ENCODE measurements around the gene SLC4A3.
A peak's percentile ranks its signal among the peaks of the same experiment; 100 is the strongest.

The SLC4A3 gene

GRCh38 chr2:219627103-219628100 lies at the start of gene SLC4A3:
Gene SLC4A3, plus strand, starts transcription at chr2:219627630. Its CDS starts 363 bp downstream, at chr2:219627993.
- Histone ChIP-seq H3K9ac (ENCODE audit: low read length) (no peak within 1 kb of the TSS; the same call in 1 of the 2 replicates), H3K9me3 (ENCODE audit: low read length) (no peaks in the 10 kb centered on the region), H3K36me3 (ENCODE audit: insufficient read depth, low read length) (no peaks in the 10 kb centered on the region), H3K4me3 (ENCODE audit: low read depth, low read length, poor library complexity, severe bottlenecking) (peak within 1 kb of the TSS; percentile 51), H3K79me2 (ENCODE audit: insufficient read depth, low read length) (no peaks in the 10 kb centered on the region), H3K4me1 (ENCODE audit: insufficient read depth, low read length, severe bottlenecking) (peaks cover 5% of the 10 kb centered on the region), H3F3A (ENCODE audit: insufficient read depth, low read length) (no peaks in the 10 kb centered on the region), H4K20me1 (ENCODE audit: insufficient read depth, low read length) (no peaks in the 10 kb centered on the region), H3K4me2 (ENCODE audit: low read length) (peak within 1 kb of the TSS; percentile 52), H3K9me2 (ENCODE audit: low read depth, low read length) (no peaks in the 10 kb centered on the region), H3K27ac (ENCODE audit: low read depth, low read length, poor library complexity, severe bottlenecking) (no peak within 1 kb of the TSS), H3K27me3 (ENCODE audit: insufficient read depth, low read length) (peaks cover 6% of the 10 kb centered on the region; the same call in 1 of the 2 replicates), H2AFZ (ENCODE audit: low read length) (no peak within 1 kb of the TSS)
- TF ChIP-seq CTCF (IDR thresholded peaks at IDR 0.05; ENCODE audit: low read length) (no peak), EZH2 (IDR thresholded peaks at IDR 0.05; ENCODE audit: borderline replicate concordance, low read length) (no peak)

GRCh38 chr2:219578811-219579613 lies 48.4 kb upstream of the SLC4A3 start:
- Histone ChIP-seq H3K79me2 (ENCODE audit: insufficient read depth, low read length) (no peaks in the 10 kb centered on the region), H3K27me3 (ENCODE audit: insufficient read depth, low read length) (no peaks in the 10 kb centered on the region), H3K4me1 (ENCODE audit: insufficient read depth, low read length, severe bottlenecking) (no peaks in the 10 kb centered on the region), H4K20me1 (ENCODE audit: insufficient read depth, low read length) (no peaks in the 10 kb centered on the region), H3K4me3 (ENCODE audit: low read depth, low read length, poor library complexity, severe bottlenecking) (no peak overlapping the region), H3K27ac (ENCODE audit: low read depth, low read length, poor library complexity, severe bottlenecking) (no peak overlapping the region), H3K4me2 (ENCODE audit: low read length) (no peak overlapping the region), H2AFZ (ENCODE audit: low read length) (no peak overlapping the region), H3K9ac (ENCODE audit: low read length) (no peak overlapping the region), H3K9me2 (ENCODE audit: low read depth, low read length) (no peaks in the 10 kb centered on the region), H3K9me3 (ENCODE audit: low read length) (no peaks in the 10 kb centered on the region), H3K36me3 (ENCODE audit: insufficient read depth, low read length) (no peaks in the 10 kb centered on the region), H3F3A (ENCODE audit: insufficient read depth, low read length) (no peaks in the 10 kb centered on the region)
- TF ChIP-seq EZH2 (IDR thresholded peaks at IDR 0.05; ENCODE audit: borderline replicate concordance, low read length) (no peak), CTCF (IDR thresholded peaks at IDR 0.05; ENCODE audit: low read length) (no peak)

- Histone ChIP-seq H4K20me1 (ENCODE audit: insufficient read depth, low read length) (no peaks in the 10 kb centered on the region), H3K4me1 (ENCODE audit: insufficient read depth, low read length, severe bottlenecking) (no peaks in the 10 kb centered on the region)
- no peak for TF ChIP-seq CTCF (IDR thresholded peaks at IDR 0.05; ENCODE audit: low read length)
- no peak for TF ChIP-seq EZH2 (IDR thresholded peaks at IDR 0.05; ENCODE audit: borderline replicate concordance, low read length)
Observed at GRCh38 chr2:219581346-219581745, 46.1 kb upstream of the SLC4A3 start.

More at GRCh38 chr2:219581346-219581745, 46.1 kb upstream of the SLC4A3 start:
- no peaks in the 10 kb centered on the region for H3K27me3 ChIP-seq (ENCODE audit: insufficient read depth, low read length)
- H3K36me3 ChIP-seq (ENCODE audit: insufficient read depth, low read length): no peaks in the 10 kb centered on the region
- H3K9ac ChIP-seq (ENCODE audit: low read length): no peak overlapping the region
- no peaks in the 10 kb centered on the region for H3K9me3 ChIP-seq (ENCODE audit: low read length)
- no peaks in the 10 kb centered on the region for H3K79me2 ChIP-seq (ENCODE audit: insufficient read depth, low read length)
- H3K4me2 ChIP-seq (ENCODE audit: low read length): no peak overlapping the region
- no peak overlapping the region for H2AFZ ChIP-seq (ENCODE audit: low read length)
- no peak overlapping the region for H3K4me3 ChIP-seq (ENCODE audit: low read depth, low read length, poor library complexity, severe bottlenecking)
- no peak overlapping the region for H3K27ac ChIP-seq (ENCODE audit: low read depth, low read length, poor library complexity, severe bottlenecking)
- H3K9me2 ChIP-seq (ENCODE audit: low read depth, low read length): no peaks in the 10 kb centered on the region
- H3F3A ChIP-seq (ENCODE audit: insufficient read depth, low read length): no peaks in the 10 kb centered on the region

Data from OCI-LY1 (cell line).